ENCODE results near the gene CENPV.
A peak's percentile ranks its signal among the peaks of the same experiment; 100 is the strongest.
"Not testable (repeated sequence)": the region's sequence is repeated elsewhere in the genome, so short reads cannot be mapped to it uniquely, and the experiment has no call there.

Gene CENPV

DNA sequence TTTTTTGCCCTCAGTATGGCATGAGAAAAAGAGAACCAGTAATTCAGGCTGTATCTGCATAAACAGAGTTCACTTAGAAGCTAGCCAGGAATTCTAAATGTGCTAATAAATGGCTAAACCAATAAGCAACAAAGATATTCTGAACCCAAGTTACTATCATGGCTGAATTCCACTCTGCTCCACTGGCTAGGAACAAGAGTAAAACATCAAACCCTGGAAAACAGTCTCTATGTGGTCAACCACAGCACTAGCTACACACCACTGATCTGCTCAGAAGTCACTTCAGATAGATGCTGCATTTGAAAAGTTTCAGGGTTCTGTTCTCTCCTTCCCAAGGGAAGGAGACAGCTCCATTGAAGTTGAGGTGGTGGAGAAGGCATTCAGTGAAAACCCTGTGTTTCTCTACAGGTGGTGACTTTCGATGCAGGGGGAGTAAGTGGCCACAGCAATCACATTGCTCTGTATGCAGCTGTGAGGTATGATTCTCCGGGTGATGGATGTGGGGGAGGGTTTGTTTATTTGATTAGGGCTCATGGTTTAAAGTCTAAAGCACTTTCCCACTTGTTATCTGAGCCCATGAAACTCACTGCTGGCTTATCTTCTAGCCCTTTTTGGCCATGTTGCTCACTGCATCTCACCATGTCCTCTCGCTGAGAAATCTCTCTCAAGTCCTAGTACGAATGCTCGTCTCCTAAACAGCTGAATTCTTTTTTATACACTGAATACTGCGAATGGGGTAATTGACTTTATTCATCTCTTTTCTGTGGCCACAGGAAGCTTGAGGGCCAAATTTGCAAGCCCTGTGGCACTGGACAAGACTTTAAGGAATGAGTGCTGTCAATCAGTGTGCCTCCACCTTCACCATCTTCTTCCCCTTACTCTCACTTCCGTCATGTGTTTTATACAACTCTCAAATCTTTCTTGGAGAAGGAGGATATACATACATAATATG lies 39.9 kb downstream of the CENPV start:
- peak; percentile 90 for DNase-seq (ENCODE audit: low spot score)

DNA sequence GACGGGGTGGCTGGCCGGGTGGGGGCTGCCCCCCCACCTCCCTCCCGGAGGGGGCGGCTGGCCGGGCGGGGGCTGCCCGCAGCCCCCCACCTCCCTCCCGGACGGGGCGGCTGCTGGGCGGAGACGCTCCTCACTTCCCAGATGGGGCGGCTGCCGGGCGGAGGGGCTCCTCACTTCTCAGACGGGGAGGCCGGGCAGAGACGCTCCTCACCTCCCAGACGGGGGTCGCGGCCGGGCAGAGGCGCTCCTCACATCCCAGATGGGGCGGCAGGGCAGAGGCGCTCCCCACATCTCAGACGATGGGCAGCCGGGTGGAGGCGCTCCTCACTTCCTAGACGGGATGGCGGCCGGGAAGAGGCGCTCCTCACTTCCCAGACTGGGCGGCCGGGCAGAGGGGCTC lies 41.2 kb downstream of the CENPV start:
- DNase-seq (ENCODE audit: low spot score) = not testable (repeated sequence)

DNA sequence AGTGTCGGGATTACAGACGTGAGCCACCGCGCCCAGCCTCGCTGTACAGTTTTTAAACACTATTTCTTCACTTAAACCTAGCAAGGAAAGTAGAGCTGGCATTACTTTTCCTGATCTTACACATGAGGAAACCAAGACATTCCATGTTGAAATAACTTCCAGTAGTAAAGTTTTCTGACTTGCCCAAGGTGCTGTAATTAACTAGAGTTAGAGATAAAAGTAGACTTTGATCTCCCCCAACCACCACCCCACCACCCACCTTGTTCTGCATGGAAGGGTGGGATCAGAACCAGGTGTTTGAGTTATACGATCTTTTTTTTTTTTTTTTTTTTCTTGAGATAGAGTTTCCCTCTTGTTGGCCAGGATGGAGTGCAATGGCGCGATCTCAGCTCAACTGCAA lies 47.1 kb downstream of the CENPV start:
- no peak for DNase-seq (ENCODE audit: low spot score)

DNA sequence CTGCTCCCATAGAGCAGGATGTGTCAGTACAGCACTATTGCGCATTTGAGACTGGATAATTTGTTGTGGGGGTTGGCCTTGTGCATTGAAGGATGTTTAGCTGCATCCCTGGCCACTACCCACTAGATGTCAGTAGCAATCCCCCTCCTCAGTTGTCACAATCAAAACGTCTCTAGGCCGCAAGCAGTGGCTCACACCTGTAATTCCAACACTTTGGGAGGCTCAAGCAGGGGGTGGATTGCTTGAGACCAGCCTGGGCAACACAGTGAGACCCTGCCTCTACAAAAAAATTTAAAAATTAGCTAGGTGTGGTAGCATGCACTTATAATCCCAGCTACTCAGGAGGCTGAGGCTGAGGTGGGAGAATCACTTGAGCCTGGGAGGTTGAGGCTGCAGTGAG lies 48.4 kb downstream of the CENPV start:
- no peak for DNase-seq (ENCODE audit: low spot score)

DNA sequence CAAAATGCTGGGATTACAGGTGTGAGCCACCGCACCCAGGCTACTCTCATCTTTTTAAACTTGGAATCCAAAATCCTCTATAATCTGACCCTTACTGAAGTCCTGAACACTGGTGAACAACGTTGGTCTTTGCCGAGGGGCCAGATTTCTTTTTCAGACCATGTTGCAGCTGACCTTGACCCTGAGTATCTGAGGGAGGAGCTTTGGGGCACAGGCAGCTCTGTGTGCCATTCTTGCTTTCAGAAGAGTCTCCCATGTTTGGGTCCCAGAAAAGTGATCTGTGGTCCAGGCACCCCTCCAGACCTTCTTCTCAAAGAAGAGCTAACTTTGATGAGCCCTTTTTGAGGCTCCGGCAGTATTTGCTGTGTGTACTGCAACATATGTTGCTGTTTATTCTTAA lies 50.4 kb downstream of the CENPV start:
- DNase-seq (ENCODE audit: low spot score) = no peak

DNA sequence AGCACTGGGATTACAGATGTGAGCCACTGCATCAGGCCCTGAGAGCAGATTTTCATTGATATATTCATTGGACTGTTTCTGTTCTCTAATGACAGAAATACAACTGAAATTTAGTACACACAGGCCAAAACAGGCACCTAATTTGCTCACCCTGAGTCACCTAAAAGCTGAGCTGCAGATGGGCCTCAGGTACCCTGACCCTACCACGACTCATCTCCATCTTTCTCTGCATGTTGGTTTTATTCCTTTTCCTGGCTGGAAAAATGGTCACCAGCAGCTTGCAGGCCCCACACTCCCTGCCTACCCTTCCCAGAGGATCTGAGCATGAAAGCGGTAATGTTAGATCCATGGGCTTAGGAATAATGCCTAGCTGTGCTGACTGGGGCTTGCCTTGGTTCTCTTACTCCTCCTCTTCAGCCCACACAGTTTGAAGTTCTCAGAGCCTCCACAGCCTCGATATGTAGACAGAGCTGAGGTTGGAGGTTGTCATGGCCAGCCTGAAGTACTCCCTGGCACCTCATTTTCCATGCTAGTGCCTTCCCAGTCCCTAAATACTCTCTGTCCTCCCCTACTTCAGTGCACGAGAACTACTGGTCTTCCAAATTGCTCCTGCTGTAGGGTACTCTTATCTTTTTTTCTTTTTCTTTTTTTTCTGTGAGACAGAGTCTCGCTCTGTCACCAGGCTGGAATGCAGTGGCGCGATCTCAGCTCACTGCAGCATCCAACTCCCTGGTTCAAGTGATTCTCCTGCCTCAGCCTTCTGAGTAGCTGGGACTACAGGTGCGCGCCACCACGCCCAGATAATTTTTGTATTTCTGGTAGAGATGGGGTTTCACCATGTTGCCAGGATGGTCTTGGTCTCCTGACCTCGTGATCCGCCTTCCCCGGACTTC lies 51.1 kb downstream of the CENPV start:
- no peak for DNase-seq (ENCODE audit: low spot score)

DNA sequence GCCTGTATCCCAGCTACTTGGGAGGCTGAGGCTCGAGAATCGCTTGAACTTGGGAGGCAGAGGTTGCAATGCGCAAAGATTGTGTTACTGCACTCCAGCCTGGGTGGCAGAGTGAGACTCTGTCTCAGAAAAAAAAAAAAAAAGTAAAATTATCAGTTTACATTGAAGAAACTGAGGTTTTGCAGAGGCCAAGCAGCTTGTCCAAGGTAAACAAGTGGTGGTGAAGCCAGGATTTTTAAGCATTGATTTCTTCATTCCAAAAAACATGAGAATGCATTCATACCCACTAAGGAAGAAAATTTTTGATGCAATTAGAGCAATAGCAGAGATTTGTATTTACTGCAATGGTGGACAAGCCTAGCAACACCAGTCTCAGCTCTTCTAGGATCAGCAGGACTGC lies 52.7 kb downstream of the CENPV start:
- no peak for DNase-seq (ENCODE audit: low spot score)

DNA sequence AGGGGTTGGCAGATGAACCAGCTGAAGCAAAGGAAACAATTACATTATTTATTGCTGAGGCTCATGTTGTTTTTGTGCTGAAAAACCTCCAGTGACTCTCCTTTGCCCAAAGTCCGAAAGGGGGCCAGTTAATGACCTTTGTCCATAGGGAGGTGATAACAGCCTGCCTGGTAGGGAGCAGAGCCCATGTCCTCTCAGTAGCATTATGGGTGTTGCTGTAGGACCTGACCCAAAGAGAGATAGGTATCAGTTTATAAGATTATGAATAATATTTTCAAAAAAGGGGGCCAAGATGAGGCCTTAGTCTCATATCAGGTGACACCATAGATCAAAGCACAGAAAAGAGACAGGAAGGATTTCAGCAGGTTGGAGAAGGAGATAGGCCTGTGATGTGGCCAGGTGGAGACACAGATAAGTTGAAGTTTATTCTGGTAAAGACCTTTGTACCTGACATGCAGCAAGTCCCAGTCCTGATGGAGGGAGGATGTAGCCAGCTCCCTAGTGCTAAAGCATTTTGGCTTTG lies 55.1 kb downstream of the CENPV start:
- no peak for DNase-seq (ENCODE audit: low spot score)

DNA sequence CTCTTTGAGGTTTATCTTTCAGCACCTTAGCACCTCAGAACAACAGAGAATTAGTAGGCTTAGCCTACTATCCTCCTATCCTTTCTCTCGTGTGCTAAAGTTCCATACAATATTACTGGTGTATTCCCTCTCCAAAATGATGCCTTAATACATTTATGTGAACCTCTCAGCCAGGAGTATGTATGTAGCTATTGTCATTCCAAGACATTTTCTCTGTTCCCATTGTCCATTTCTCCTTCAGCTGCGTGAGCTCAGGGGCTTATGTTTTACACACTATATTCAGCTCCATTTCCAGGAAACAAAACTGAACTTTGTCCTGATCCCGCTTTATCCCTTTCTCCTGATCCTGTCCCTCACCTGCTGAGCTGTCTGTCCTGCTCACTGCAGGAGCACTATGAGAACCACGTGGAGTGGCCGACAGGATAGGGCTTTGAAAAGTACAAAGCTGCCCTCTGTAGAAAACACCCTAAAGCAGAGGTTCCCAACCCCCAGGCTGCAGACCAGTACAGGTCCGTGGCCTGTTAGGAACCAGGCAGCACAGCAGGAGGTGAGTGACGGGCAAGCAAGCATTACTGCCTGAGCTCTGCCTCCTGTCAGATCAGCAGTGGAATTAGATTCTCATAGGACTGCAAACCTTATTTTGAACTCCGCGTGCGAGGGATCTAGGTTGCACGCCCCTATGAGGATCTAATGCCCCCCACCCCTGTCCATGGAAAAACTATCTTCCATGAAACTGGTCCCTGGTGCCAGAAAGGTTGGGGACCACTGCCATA lies 55.7 kb downstream of the CENPV start:
- DNase-seq (ENCODE audit: low spot score) = no peak

DNA sequence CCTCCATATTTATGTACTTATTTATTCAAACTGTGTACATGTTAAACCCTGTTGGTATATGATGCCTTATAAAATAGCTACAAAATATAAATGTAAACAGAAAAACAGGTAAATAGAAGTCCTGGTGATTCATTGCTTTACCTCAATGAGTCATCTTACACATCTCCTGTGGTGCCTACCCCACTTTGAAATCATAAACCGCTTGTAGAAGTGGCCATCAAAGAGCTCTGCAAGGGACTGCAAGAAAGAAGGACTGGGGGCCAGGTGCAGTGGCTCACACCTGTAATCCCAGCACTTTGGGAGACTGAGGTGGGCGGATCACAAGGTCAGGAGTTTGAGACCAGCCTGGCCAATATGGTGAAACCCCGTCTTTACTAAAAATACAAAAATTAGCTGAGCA lies 57.2 kb downstream of the CENPV start:
- not testable (repeated sequence) for DNase-seq (ENCODE audit: low spot score)

DNA sequence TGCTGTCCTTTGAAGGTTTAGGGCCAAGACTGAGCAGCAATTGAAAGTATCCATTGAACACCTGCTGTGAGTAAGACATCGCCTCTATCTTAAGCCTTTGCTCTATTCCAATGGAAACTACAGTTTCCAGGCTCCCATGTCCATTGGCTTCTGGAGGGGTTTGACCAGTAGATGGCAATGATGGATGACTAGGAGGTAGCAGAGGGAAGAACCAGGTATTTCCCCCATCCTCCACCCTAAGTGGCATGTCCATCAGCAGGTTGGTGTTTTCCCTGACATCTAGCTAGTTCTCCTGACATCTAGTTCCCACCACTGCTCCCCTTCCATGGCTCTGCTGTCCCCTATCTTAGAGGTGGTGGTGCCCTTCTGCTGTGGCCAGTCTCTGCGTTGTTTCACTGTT lies 58.7 kb downstream of the CENPV start:
- DNase-seq (ENCODE audit: low spot score) = no peak

DNA sequence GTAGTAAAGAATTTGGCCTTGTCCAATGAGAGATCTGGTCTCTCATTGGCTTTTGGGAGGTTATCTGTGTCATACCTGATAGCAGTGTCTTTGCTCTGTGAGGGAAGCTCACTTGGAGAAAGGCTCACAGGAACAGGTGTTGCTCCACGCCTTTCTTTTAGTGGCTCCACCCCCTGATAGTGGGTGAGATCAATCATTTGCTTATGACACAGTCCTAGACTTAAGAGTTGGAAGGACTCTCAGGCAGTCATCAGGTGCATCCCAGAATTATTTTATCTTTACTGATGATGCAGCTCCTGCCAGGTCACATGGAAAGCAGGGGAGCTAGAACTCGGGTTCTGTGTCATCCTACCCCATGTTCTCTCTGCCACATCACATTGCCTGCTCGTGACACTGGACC lies 59.3 kb downstream of the CENPV start:
- DNase-seq (ENCODE audit: low spot score) = no peak

Data from HuH-7 (cell line).